Natural killer cell (primary cell): Measurements from ENCODE around the gene CACNA1B. TPM values are rescaled to one million over a fixed set of nuclear protein-coding genes. Genes with fewer than 3 reads are reported as not detected.

Source experiments
- ATAC-seq, 3 donors: fragments of 150-1000 bp in 2 of 3; fragments of 200-7000 bp in 1 of 3; cut with Tn5 transposase; 1 replicate in 1 of 3; 2 replicates in 2 of 3; pipeline ENCODE4 v1.10.0; 2021; ENCODE audit warnings: mild to moderate bottlenecking in 2 of 3, moderate library complexity in 2 of 3
- DNase-seq, 2 donors: peaks; one replicate each; pipeline versions ENCODE4 v3.0.0 to v3.0.0-alpha.2; 2013 to 2021; ENCODE audit warnings: mixed read lengths in 1 of 2
- H3K27ac ChIP-seq: one replicate; pipeline ENCODE4 v1.5.1; 2013; ENCODE audit warnings: mild to moderate bottlenecking, low read length
- H3K27me3 ChIP-seq: one replicate; pipeline ENCODE4 v1.6.1; 2013; ENCODE audit warnings: low read length; ENCODE audit not compliant: control insufficient read depth, insufficient read depth
- H3K36me3 ChIP-seq: one replicate; pipeline ENCODE4 v1.6.1; 2013; ENCODE audit warnings: low read length; ENCODE audit not compliant: control insufficient read depth, insufficient read depth
- H3K4me1 ChIP-seq: one replicate; pipeline ENCODE4 v1.6.1; 2013; ENCODE audit warnings: low read length; ENCODE audit not compliant: control insufficient read depth, insufficient read depth
- H3K4me3 ChIP-seq: one replicate; pipeline ENCODE4 v1.5.1; 2013; ENCODE audit warnings: low read length
- H3K9me3 ChIP-seq: one replicate; pipeline ENCODE4 v1.6.1; 2013; ENCODE audit warnings: low read length; ENCODE audit not compliant: control insufficient read depth, insufficient read depth
- H3K27ac Mint-ChIP-seq, 2 donors: one replicate each; pipeline ENCODE4 v1.8.0; 2022; ENCODE audit warnings: mild to moderate bottlenecking in 2 of 2, mixed read lengths in 2 of 2, moderate library complexity in 1 of 2
- H3K27me3 Mint-ChIP-seq, 2 donors: one replicate each; pipeline ENCODE4 v1.8.0; 2022; ENCODE audit warnings: low read depth in 2 of 2, mixed read lengths in 2 of 2
- H3K36me3 Mint-ChIP-seq: one replicate; pipeline ENCODE4 v1.8.0; 2022; ENCODE audit warnings: mixed read lengths
- H3K4me1 Mint-ChIP-seq, 2 donors: one replicate each; pipeline ENCODE4 v1.8.0; 2022; ENCODE audit warnings: mixed read lengths in 2 of 2
- H3K4me3 Mint-ChIP-seq: one replicate; pipeline ENCODE4 v1.8.0; 2022; ENCODE audit warnings: mild to moderate bottlenecking, moderate library complexity, mixed read lengths
- H3K9me3 Mint-ChIP-seq, 2 donors: one replicate each; pipeline ENCODE4 v1.8.0; 2022; ENCODE audit warnings: mixed read lengths in 2 of 2
- WGBS: methylation state at CpG from one replicate; pipeline ENCODE4 v1.1.7; 2013; ENCODE audit warnings: missing lambda C conversion rate; ENCODE audit not compliant: insufficient coverage; 5-methylcytosine and 5-hydroxymethylcytosine counted together
- intact Hi-C: fragments of 100-400 bp; cut with micrococcal nuclease; formaldehyde crosslinking; loops from one replicate; pipeline ENCODE4 v1.14.2; 2022
- total RNA-seq, 4 donors: library from RNA; stranded (reverse); fragments of 120-200 nt in 1 of 4; gene quantifications; one replicate each; pipeline versions ENCODE4 v1.2.3 to v1.2.4, GENCODE V29; 2013 to 2022
- TF ChIP-seq, protein P1 (sequence below): fragments of 200-600 bp; IDR thresholded peaks from one replicate; pipeline ENCODE4 v1.8.0; 2022; ENCODE audit warnings: antibody characterized with exemption

CACNA1B gene
- total RNA-seq, 3 donors from 2014 or later (not counting 1 experiment from before 2014, with no cell fraction given), result 0.07 TPM; not detected in 2

DNA sequence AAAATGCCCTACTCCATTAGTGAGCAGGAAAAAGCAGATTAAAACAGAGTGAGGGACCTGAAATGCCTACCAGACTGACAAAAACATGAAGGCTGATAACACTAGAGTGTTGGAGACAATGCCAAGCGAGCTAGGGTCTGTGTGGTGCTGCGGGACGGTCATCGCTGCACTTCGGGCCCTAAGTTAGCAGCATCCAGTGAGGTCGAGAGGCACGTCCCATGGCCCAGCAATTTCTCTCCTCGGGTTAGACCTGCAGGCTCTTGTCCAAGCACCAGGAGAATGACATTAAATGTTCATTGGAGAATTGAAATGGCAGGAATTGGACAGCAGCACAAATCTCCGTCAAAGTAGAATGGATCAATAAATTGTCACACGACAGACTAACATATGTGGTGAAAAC is 5.3 kb upstream of the CACNA1B start:
- WGBS, result 83% methylated on average over 10 of the region's 10 CpGs
- intact Hi-C loops, result no loop called here
- no peak overlapping the region for H3K27ac ChIP-seq
- Mint-ChIP-seq H3K36me3 (no peaks in the 10 kb centered on the region), H3K27me3 (peaks cover 25 to 28% of the 10 kb centered on the region in 2 donors), H3K4me1 (no peaks in the 10 kb centered on the region), H3K9me3 (no peaks in the 10 kb centered on the region), H3K4me3 (no peak overlapping the region), H3K27ac (no peak overlapping the region)
- H3K36me3 ChIP-seq, result no peaks in the 10 kb centered on the region
- H3K4me3 ChIP-seq, result no peak overlapping the region
- H3K4me1 ChIP-seq, result no peaks in the 10 kb centered on the region
- peaks cover 8% of the 10 kb centered on the region for H3K27me3 ChIP-seq
- TF ChIP-seq, protein P1, sequence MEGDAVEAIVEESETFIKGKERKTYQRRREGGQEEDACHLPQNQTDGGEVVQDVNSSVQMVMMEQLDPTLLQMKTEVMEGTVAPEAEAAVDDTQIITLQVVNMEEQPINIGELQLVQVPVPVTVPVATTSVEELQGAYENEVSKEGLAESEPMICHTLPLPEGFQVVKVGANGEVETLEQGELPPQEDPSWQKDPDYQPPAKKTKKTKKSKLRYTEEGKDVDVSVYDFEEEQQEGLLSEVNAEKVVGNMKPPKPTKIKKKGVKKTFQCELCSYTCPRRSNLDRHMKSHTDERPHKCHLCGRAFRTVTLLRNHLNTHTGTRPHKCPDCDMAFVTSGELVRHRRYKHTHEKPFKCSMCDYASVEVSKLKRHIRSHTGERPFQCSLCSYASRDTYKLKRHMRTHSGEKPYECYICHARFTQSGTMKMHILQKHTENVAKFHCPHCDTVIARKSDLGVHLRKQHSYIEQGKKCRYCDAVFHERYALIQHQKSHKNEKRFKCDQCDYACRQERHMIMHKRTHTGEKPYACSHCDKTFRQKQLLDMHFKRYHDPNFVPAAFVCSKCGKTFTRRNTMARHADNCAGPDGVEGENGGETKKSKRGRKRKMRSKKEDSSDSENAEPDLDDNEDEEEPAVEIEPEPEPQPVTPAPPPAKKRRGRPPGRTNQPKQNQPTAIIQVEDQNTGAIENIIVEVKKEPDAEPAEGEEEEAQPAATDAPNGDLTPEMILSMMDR, result no peak
- no peak for DNase-seq
- no peak for ATAC-seq
- H3K9me3 ChIP-seq, result no peaks in the 10 kb centered on the region

DNA sequence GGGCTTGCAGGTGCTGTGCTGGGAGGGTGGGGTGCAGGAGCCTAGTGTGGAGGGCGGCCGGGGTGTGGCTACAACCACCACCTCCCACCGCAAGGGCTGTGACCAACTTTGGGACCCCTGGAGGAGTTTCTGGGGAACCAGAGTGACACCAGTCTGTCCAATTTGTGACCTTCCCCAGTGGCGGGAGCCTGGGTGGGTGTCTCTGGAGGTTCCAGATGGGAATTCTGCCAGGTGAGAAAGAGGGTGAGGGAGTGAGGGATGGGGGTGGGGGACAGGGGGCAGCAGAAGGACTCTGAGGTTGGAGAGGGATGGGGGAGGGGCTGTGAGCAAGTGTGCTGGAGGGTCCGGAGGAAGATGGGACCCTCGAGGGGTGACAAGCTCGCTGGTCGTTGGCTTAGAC is 4.2 kb upstream of the CACNA1B start:
- DNase-seq, result no peak
- Mint-ChIP-seq H3K27me3 (peaks cover 25 to 28% of the 10 kb centered on the region in 2 donors), H3K4me1 (no peaks in the 10 kb centered on the region), H3K4me3 (no peak overlapping the region), H3K27ac (no peak overlapping the region), H3K9me3 (no peaks in the 10 kb centered on the region), H3K36me3 (no peaks in the 10 kb centered on the region)
- Histone ChIP-seq H3K36me3 (no peaks in the 10 kb centered on the region), H3K4me1 (no peaks in the 10 kb centered on the region), H3K27me3 (peaks cover 8% of the 10 kb centered on the region), H3K4me3 (no peak overlapping the region), H3K9me3 (no peaks in the 10 kb centered on the region), H3K27ac (no peak overlapping the region)
- intact Hi-C loops, result no loop called here
- TF ChIP-seq, protein P1, result no peak
- 80% methylated on average over 8 of the region's 8 CpGs for WGBS
- ATAC-seq, result no peak

DNA sequence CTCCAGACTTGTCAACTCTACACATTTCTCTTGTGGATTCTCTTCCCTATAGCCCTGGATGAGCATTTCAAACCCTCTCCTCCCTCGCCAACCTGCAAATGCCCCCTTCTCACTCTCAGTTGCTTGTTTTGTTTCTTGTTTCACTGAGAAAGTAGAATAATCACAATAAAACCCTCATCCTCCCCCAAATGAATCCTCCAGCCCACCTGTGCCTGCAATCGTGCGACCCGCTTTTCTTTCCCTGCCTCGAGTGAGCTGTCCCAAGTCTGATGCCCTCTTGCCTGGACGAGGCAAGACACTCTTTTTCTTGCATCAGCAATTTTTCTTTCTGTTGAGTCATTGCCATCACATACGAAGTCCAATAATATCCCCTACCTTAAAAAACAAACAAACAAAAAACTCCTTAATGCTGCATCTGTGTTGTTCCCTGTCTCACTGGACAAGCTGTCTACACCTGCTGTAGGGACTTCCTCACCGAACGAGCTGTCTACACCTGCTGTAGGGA is 3.7 kb upstream of the CACNA1B start:
- intact Hi-C loops, result no loop called here
- Histone ChIP-seq H3K4me1 (no peaks in the 10 kb centered on the region), H3K36me3 (no peaks in the 10 kb centered on the region), H3K4me3 (no peak overlapping the region), H3K27ac (no peak overlapping the region), H3K27me3 (peaks cover 9% of the 10 kb centered on the region), H3K9me3 (no peaks in the 10 kb centered on the region)
- no peaks in the 10 kb centered on the region for H3K36me3 Mint-ChIP-seq
- peaks cover 25 to 28% of the 10 kb centered on the region in 2 donors for H3K27me3 Mint-ChIP-seq
- H3K4me3 Mint-ChIP-seq, result no peak overlapping the region
- no peak for DNase-seq
- H3K27ac Mint-ChIP-seq, result no peak overlapping the region
- TF ChIP-seq, protein P1, result no peak
- H3K9me3 Mint-ChIP-seq, result no peaks in the 10 kb centered on the region
- WGBS, result 81% methylated on average over 9 of the region's 9 CpGs
- H3K4me1 Mint-ChIP-seq, result no peaks in the 10 kb centered on the region
- no peak for ATAC-seq

DNA sequence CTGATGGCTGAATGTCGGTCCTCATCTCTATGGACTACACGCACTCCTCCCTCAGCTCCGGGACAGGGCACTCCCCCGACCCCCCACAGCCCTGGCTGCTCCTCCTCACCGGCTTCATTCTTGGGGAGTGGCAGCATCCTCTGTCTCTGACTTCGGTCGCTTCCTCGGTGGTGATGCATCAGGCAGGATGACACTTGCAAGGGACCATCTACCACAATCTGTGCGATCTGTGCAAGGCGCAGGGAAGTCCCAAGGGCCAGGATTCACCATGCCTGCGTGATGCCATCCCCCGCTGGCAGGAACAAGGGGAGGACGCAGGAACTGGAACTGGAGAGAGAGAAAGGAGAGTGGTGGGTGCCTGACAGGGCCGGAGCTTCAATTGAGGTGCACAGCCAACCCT is 2.2 kb upstream of the CACNA1B start:
- H3K9me3 Mint-ChIP-seq, result no peaks in the 10 kb centered on the region
- peaks cover 14% of the 10 kb centered on the region for H3K27me3 ChIP-seq
- no peaks in the 10 kb centered on the region for H3K4me1 ChIP-seq
- no peak for DNase-seq
- H3K4me3 Mint-ChIP-seq, result no peak overlapping the region
- intact Hi-C loops, result no loop called here
- H3K36me3 Mint-ChIP-seq, result no peaks in the 10 kb centered on the region
- no peak overlapping the region for H3K27ac Mint-ChIP-seq
- H3K36me3 ChIP-seq, result no peaks in the 10 kb centered on the region
- no peak overlapping the region for H3K4me3 ChIP-seq
- peaks cover 28 to 29% of the 10 kb centered on the region in 2 donors for H3K27me3 Mint-ChIP-seq
- H3K4me1 Mint-ChIP-seq, result no peaks in the 10 kb centered on the region
- TF ChIP-seq, protein P1, result no peak
- ATAC-seq, result no peak
- WGBS, result 86% methylated on average over 14 of the region's 14 CpGs
- no peaks in the 10 kb centered on the region for H3K9me3 ChIP-seq
- H3K27ac ChIP-seq, result no peak overlapping the region
